LNCaP clone FGC (cell line): ENCODE measurements around the gene ALG6.

Experiments used
- DNase-seq: peaks from one replicate; pipeline ENCODE4 v3.0.0-alpha.2; 2011; ENCODE audit warnings: low read depth
- H3K4me3 ChIP-seq: 2 replicates; pipeline ENCODE4 v1.5.1; 2011; ENCODE audit warnings: mild to moderate bottlenecking, low read depth, low read length, control low read depth
- TF ChIP-seq, protein P1 (sequence below): IDR thresholded peaks from 2 replicates; pipeline ENCODE4 v1.5.1; 2012; ENCODE audit warnings: mild to moderate bottlenecking; ENCODE audit not compliant: control insufficient read depth, insufficient read depth; ENCODE audit errors: extremely low read depth

Gene ALG6

DNA sequence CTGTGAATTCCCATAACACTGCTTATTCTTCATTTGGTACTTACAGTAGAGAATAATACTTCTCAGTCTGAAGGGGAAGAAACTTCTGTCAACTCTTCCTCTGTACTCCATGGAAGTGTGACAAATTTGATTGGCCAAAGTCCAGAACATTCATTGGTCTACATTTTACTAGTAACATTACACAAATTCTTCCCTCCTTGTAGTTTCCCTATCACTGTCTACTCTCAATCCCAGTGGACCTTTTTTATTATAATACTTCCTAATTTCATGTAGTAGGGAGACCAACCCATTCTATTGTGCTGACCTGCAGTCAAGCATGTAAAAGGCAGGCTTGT is 74.7 kb downstream of the ALG6 start:
- TF ChIP-seq, protein P1, sequence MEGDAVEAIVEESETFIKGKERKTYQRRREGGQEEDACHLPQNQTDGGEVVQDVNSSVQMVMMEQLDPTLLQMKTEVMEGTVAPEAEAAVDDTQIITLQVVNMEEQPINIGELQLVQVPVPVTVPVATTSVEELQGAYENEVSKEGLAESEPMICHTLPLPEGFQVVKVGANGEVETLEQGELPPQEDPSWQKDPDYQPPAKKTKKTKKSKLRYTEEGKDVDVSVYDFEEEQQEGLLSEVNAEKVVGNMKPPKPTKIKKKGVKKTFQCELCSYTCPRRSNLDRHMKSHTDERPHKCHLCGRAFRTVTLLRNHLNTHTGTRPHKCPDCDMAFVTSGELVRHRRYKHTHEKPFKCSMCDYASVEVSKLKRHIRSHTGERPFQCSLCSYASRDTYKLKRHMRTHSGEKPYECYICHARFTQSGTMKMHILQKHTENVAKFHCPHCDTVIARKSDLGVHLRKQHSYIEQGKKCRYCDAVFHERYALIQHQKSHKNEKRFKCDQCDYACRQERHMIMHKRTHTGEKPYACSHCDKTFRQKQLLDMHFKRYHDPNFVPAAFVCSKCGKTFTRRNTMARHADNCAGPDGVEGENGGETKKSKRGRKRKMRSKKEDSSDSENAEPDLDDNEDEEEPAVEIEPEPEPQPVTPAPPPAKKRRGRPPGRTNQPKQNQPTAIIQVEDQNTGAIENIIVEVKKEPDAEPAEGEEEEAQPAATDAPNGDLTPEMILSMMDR: no peak

DNA sequence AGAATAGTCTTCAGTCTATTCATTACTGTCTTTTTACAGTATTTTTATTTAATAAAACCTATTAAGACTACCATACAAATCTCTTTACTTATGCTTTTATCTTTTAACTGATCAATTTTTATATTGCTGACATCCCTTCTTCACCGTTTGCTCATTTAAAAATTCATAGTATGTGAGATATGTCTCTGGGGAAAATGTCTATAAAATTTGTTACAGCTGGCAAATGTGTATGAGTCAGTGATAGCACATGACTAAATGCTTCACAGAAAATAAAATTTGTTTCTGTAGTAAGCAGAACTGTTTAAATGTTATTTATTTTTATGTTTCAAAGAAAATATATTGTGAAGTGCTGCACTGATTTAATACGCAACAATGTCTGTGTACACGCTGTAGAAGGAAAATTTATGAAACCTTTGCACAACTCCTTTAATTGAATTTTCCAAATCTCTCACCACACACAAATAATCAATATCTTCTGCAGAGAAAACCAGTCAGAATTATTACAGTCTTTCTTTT is 81.4 kb downstream of the ALG6 start:
- TF ChIP-seq, protein P1: no peak
- no peak for DNase-seq
- no peak overlapping the region for H3K4me3 ChIP-seq

More for the DNA sequence above, 74.7 kb downstream of the ALG6 start:
- DNase-seq: no peak
- H3K4me3 ChIP-seq: no peak overlapping the region

DNA sequence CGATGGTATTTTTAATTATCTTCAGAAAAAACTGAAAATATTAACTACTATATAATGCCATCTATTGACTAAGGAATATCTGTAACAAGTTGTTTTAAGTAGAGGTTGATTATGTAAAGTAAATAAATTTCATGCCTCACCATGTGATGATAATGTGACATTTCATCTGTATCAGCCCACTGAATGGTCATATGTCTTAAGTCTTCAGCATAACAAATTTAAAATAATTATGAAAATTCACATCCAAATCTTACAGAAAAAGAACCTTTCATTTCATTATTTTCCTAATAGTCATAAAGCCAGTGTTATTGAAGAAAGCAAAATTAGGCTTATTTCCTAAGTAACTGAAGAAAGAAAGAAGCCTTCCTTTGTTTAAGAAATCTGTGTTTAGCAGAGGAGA is 83.0 kb downstream of the ALG6 start:
- no peak overlapping the region for H3K4me3 ChIP-seq
- no peak for DNase-seq
- TF ChIP-seq, protein P1: no peak

DNA sequence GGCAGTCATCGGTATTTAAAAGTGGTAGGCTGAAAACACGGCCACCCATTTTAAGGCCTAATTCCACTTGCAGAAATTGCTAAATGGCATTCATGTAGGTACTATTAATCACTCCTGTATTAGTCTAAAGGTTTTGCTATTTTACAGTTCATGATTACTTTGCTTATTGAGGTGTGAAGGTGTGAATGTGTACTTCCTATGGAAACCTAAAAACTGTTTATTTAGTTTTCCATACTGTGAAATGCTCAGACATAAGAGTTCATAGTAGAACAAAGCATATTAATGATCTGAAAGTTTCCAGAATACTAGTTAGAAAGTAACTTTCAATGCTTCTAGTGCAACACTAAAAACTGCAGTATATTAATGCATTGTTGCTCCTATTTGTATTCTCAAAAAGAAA is 85.8 kb downstream of the ALG6 start:
- no peak for DNase-seq
- no peak overlapping the region for H3K4me3 ChIP-seq
- TF ChIP-seq, protein P1: no peak

DNA sequence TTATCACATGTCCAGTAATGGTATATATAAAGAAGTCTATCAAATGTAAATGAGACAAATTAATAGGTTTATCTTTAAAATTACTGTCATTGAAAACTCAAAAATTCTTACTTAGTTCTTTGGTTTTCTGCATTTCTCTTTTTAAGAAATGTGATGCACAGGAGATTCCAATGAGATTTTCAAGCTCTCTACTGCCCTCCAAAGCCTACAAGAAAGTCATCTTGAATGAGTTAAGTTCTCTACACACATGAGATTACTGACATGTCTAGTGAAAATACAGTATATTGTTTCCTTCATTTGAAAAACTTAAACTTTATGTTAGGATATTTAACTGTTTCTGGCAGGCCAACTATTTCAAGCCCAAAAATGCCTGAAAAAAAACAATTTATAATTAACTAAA is 86.8 kb downstream of the ALG6 start:
- H3K4me3 ChIP-seq: no peak overlapping the region
- no peak for DNase-seq
- TF ChIP-seq, protein P1: peak; percentile 51

DNA sequence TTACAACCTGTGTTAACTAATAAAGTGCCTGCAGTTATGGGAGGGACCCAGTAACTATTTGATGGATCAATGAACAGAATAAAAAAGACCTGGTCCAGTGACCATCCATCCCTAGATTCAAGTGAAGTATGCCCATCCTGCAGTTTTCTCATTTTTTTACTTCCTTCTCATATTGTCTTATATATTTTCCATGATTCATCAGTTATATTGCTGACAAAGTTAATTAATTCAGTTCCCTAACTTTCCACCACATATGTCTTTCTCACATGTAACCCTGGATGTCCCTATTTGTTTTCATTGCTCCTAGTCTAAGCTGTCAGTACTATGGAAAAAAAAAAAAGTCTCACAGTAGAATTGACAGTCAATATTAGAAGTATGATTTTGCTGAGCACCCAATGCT is 91.3 kb downstream of the ALG6 start:
- no peak overlapping the region for H3K4me3 ChIP-seq
- TF ChIP-seq, protein P1: no peak
- no peak for DNase-seq

DNA sequence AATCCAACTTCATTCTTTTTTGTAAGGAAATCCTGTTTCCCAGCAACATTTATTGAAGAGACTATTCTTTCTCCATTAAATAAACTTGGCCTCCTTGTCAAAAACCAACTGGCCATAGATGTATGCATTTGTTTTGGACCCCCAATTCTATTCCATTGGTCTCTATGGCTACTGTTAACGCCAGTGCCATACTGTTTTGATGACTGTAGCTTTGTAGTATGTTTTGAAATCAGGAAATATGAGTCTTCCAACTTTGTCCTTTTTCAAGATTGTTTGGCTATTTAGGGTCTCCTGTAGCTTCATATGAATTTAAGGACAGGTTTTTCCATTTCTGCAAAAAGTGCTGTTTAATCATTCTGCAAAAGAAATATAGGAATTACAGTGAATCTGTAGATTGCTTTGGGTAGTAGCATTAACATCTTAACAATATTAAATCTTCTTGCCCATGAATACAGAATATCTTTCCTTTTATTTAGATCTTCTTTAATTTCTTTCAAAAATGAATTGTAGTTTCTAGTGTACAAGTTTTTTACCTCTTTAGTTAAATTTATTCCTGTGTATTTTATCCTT is 94.3 kb downstream of the ALG6 start:
- DNase-seq: no peak
- TF ChIP-seq, protein P1: no peak
- no peak overlapping the region for H3K4me3 ChIP-seq
